GM21619 (cell line): Measurements from ENCODE around the gene HOXD8.

Source experiments
- ATAC-seq: cut with Tn5 transposase; IDR thresholded peaks from one replicate; pipeline ENCODE4 v1.9.1; 2021; ENCODE audit not compliant: unreplicated experiment

The HOXD8 gene

DNA sequence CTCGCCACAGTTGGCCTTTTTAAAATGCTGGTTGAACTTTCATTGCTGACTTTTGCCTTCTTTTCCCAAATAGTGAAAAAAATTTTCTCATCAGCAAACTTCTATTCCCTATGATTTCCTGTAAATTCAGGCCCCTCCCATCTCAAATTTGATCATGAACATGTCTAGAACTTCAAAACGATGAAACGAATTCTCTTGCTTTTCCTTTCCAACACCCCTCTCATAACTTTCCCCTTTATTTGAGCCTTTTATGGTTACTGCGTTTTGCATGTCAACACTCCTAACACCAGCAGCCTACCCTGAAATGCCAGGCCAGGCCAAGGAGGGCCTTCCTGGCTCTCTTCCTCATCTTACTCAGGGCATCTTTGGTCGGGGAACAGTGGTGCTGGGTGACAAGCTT lies 38.6 kb upstream of the HOXD8 start:
- ATAC-seq: no peak

GRCh38 chr2:176091329-176092258 lies 37.9 kb upstream of the HOXD8 start:
- ATAC-seq: no peak

GRCh38 chr2:176092270-176093144 lies 37.0 kb upstream of the HOXD8 start, which contains the start of gene HOXD13:
TSS of gene HOXD13 (plus strand) at chr2:176092721. CDS start at chr2:176092891, 170 bp downstream.
- ATAC-seq: no peak

DNA sequence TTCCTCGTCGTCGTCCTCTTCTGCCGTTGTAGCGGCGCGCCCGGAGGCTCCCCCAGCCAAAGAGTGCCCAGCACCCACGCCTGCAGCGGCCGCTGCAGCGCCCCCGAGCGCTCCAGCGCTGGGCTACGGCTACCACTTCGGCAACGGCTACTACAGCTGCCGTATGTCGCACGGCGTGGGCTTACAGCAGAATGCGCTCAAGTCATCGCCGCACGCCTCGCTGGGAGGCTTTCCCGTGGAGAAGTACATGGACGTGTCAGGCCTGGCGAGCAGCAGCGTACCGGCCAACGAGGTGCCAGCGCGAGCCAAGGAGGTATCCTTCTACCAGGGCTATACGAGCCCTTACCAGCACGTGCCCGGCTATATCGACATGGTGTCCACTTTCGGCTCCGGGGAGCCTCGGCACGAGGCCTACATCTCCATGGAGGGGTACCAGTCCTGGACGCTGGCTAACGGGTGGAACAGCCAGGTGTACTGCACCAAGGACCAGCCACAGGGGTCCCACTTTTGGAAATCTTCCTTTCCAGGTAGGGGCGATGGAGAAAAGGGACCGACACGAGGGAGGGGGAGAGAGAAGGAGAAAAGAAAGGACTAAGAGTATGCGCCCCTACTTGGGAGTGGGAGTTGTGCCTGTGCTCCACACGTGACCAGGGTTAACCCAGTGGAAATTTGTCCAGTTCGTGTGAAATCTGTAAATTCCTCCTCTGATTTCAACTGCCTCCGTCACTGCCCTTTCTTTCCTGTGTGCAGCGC lies 36.2 kb upstream of the HOXD8 start:
- no peak for ATAC-seq

DNA sequence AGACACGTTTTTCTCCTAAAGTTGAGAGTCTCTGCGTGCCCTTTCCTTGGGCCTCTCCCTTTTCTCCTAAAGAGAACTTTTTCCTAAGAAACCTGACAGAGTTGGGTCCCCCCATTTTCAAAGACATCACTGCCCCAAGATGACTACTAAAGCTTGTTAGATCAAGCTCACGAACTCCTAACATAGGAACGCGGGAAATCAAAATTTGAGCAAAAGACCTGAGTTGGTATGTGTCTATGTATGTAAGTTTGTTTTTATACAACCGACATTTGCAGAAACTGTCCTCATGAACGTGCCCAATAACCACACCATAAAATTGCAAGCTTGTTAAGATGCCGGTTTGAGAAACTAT lies 35.6 kb upstream of the HOXD8 start:
- no peak for ATAC-seq

DNA sequence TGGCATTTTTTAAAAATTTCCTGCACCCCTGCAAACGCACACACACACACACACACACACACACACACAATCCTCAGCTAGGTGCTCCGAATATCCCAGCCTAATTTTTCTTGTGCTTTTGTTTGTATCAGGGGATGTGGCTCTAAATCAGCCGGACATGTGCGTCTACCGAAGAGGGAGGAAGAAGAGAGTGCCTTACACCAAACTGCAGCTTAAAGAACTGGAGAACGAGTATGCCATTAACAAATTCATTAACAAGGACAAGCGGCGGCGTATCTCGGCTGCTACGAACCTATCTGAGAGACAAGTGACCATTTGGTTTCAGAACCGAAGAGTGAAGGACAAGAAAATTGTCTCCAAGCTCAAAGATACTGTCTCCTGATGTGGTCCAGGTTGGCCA lies 35.2 kb upstream of the HOXD8 start:
- ATAC-seq: no peak

DNA sequence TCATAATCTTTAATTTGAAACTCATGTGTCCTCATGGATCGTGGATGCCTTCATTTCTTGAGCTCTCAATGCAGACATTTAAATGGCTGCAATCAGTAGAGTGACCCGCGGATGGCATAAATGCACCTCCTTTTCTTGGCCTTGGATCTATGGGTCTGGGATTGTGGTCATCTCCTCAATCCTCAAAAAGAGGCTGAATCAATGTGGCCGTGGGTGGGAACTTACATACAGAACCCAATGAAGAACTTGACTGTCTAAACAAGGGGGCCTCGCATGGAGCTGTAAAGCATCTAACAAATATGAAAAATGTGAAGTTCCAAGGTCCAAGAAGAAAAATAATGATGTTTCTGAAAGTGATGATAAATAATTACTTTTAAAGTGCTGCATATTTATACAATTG lies 34.1 kb upstream of the HOXD8 start:
- ATAC-seq: no peak

DNA sequence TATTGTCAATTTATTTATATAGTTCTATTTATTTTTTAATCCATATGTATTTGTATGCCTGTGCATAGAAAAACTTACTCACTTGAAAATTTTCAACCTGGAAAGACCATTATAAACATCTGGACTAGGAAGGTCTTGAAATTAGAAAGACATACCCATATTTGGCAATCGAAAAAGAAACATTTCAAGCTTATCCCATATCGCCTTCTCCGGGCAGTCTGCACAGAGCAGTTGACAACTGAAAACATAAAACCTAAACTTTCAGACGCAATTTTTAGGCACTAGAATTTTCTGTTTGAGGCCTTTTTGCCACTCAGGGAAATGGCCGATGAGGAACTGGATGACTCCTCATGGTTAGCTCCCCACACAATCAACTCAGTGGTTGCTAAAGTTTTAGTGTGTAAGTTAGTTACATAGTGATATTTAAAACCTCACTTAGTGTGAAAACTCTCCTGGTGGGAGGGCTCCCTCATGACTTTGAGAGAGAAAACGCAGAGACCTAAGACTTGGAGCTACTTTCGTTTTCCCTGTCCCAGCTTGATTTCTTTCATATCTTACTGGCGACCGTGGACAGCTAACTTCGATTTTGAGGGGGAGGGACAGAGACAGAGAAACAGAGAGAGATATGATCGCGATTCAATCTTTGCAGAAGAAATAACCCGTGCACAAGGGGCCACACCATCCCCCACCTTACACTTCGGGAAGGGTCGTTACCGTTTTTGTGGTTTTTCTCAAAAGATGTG lies 33.1 kb upstream of the HOXD8 start:
- ATAC-seq: no peak

- ATAC-seq: peak; percentile 90
These were observed 32.3 kb upstream of the HOXD8 start for GRCh38 chr2:176096986-176097819.

- ATAC-seq: no peak
These were observed 31.6 kb upstream of the HOXD8 start for GRCh38 chr2:176097820-176098365.

DNA sequence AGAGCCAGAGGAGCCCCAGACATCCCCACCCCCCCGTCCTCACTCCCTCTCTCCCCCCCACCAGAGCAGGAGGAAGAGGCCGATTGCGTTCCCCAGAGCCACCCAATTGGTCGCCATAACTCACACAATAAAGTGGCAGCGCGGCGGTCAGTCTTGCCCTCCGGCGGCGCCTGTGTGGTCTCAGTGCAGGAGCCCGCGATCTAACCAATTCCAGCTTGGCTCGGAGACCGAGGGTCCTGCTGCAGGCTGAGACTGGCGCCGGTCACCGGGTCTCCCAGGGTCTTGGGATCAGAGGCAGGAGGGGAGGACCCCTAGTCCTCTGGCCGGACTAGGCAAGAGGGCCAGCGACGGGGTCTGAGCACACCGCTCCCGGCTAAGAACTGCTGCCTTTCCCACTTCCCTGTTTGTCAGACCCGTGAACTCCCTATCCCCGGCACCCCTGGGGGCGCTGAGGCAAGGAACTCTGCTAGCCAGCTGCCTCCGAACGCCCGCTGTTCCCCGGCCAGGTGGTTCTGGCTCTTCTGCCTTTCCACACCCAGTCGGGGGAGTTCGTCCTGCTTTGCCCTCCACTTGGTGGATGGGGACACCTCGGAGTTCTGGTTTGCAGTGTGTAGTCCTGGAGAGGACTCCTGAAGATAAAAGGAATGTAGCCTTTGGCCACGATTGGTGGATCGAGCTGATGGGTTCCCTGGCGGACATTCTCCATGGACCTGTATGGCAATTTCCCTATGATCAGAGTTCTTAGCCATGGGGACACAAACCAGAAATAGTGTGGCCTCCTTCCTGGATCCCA lies 30.9 kb upstream of the HOXD8 start:
- no peak for ATAC-seq

GRCh38 chr2:176099159-176099727 lies 30.3 kb upstream of the HOXD8 start:
- no peak for ATAC-seq

DNA sequence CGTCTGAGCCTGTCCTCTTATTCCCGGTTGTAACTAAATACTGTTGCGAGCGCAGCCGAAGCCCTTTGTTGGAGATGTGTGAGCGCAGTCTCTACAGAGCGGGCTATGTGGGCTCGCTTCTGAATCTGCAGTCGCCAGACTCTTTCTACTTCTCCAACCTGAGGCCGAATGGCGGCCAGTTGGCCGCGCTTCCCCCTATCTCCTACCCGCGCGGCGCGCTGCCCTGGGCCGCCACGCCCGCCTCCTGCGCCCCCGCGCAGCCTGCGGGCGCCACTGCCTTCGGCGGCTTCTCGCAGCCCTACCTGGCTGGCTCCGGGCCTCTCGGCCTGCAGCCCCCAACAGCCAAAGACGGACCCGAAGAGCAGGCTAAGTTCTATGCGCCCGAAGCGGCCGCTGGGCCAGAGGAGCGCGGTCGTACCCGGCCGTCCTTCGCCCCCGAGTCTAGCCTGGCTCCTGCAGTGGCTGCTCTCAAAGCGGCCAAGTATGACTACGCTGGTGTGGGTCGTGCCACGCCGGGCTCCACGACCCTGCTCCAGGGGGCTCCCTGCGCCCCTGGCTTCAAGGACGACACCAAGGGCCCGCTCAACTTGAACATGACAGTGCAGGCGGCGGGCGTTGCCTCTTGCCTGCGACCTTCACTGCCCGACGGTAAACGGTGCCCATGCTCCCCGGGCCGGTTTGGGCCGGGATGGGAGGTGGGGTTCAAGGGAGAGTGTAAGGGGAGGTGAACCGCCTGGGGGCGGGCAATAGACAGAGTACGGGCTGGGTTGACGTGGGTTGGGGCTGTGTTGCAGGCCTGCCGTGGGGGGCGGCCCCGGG lies 29.6 kb upstream of the HOXD8 start, which contains the start of gene HOXD12:
Gene HOXD12 (plus strand): TSS at position 68 of the 819 bp plus-strand sequence. CDS start 7 bp downstream, at position 75.
- ATAC-seq: no peak

DNA sequence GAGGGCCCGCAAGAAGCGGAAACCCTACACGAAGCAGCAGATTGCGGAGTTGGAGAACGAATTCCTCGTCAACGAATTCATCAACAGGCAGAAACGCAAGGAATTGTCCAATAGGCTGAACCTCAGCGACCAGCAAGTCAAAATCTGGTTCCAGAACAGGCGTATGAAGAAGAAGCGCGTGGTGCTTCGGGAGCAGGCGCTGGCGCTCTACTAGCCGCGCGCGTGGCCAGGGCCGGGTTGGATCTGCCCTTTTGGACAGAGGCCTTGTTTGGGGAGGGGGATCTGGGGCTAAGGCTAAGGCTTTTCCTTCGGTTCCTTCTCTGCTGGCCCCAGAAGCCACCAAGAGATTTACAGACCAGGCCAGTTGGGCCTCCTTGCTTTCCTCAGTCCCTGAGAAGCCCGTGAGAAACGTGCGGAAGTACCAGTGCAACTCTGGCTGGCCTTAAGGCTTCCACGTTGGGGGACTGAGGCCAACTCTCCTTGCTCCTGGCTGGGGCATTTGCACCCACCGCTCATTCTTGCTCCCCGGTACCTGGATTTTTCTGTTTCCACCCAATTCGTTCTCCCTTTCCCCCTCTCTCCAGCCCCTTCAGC lies 28.9 kb upstream of the HOXD8 start:
- no peak for ATAC-seq

DNA sequence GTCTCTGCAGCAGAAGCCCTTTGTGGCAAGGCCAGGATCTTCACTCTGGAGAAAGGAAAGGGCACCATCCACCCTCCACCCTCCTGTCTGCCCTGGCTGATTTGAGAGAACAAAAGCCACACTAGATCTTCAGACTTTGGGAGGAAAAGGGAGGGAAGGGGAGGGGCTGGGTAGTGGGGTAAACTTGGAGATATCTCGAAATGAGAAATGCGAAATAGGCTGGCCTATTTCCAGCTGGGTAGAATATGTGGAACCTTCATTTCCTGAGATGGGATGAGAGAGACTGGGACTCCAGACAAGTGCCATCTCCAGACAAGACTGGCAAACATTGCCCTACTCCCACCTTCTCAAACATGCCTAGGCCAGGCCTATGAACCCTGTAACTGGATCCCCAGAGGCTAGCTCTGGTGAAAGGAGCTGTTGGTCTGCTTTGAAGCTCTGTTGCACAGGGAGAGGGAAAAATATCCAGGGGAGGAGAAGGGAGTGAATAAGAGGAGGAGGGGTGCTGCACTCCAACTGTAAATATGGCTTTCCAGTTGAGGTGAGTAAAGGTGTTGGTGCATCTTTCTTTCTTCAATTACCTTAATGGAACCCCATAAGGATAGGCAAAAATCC lies 28.2 kb upstream of the HOXD8 start:
- ATAC-seq: no peak

- no peak for ATAC-seq
These were observed 27.7 kb upstream of the HOXD8 start for GRCh38 chr2:176101842-176102241.
